Upper lobe of right lung (tissue), 1 donor: Measurements from ENCODE around the gene DNTTIP2. TPM values are rescaled to one million over a fixed set of nuclear protein-coding genes. Genes with fewer than 3 reads are reported as not detected.

Experiments
- ATAC-seq: fragments of 200-7000 bp; cut with Tn5 transposase; one replicate; pipeline ENCODE4 v1.9.1; 2020; ENCODE audit warnings: mild to moderate bottlenecking, moderate library complexity
- DNase-seq: peaks from one replicate; pipeline ENCODE4 v3.0.0-alpha.2; 2020
- H3K27ac ChIP-seq: fragments of 200-600 bp; one replicate; pipeline ENCODE4 v1.8.0; 2022
- H3K27me3 ChIP-seq: fragments of 200-600 bp; one replicate; pipeline ENCODE4 v1.8.0; 2022; ENCODE audit warnings: mild to moderate bottlenecking
- H3K36me3 ChIP-seq: fragments of 200-600 bp; one replicate; pipeline ENCODE4 v1.8.0; 2022
- H3K4me1 ChIP-seq: fragments of 200-600 bp; one replicate; pipeline ENCODE4 v1.8.0; 2022
- H3K4me3 ChIP-seq: fragments of 200-600 bp; one replicate; pipeline ENCODE4 v1.8.0; 2022; ENCODE audit warnings: mild to moderate bottlenecking
- H3K9me3 ChIP-seq: fragments of 200-600 bp; one replicate; pipeline ENCODE4 v1.8.0; 2022
- CTCF ChIP-seq: fragments of 200-600 bp; IDR thresholded peaks from one replicate; pipeline ENCODE4 v1.8.0; 2022; ENCODE audit warnings: antibody characterized with exemption
- intact Hi-C: fragments of 100-400 bp; cut with DNase I; formaldehyde crosslinking; loops from one replicate; pipeline ENCODE4 v1.11.0; 2022
- total RNA-seq: library from RNA; stranded (reverse); fragmentation: NEBNext Ultra II Directional; extraction: Animal tissue kit (Norgen Biotek cat#: 25700); gene quantifications from one replicate; pipeline ENCODE4 v1.2.1, GENCODE V29; 2021
- donor health status: DM: no; HTN: yes; CAD: no; lungs with severe emphysema.

The DNTTIP2 gene
- total RNA-seq, 1 donor from 2014 or later = 49.0 TPM

GRCh38 chr1:93910305-93910704 lies 31.3 kb upstream of the DNTTIP2 start:
- no peak overlapping the region for H3K27ac ChIP-seq
- H3K9me3 ChIP-seq = peaks cover 4% of the 10 kb centered on the region

GRCh38 chr1:93909146-93910050 lies 30.4 kb upstream of the DNTTIP2 start, which contains the start of gene GCLM:
Gene GCLM, minus strand, starts transcription at chr1:93909430. Its CDS starts 267 bp downstream, at chr1:93909163.
- peak within 1 kb of the TSS; percentile 82 for H3K27ac ChIP-seq
- DNase-seq (peak; percentile 97), ATAC-seq (peak; percentile 99)
- peak within 1 kb of the TSS; percentile 85 for H3K4me3 ChIP-seq
- no peaks in the 10 kb centered on the region for H3K36me3 ChIP-seq
- peak; percentile 87 for TF ChIP-seq CTCF
- H3K4me1 ChIP-seq = peaks cover 15% of the 10 kb centered on the region
- H3K9me3 ChIP-seq = peaks cover 4% of the 10 kb centered on the region
- intact Hi-C loops = no loop called here
- no peaks in the 10 kb centered on the region for H3K27me3 ChIP-seq

More at GRCh38 chr1:93910305-93910704, 31.3 kb upstream of the DNTTIP2 start:
- Histone ChIP-seq H3K4me1 (peaks cover 12% of the 10 kb centered on the region), H3K36me3 (no peaks in the 10 kb centered on the region), H3K4me3 (no peak overlapping the region), H3K27me3 (no peaks in the 10 kb centered on the region)
- DNase-seq (no peak), ATAC-seq (no peak)
- intact Hi-C loops = no loop called here
- no peak for TF ChIP-seq CTCF

DNA sequence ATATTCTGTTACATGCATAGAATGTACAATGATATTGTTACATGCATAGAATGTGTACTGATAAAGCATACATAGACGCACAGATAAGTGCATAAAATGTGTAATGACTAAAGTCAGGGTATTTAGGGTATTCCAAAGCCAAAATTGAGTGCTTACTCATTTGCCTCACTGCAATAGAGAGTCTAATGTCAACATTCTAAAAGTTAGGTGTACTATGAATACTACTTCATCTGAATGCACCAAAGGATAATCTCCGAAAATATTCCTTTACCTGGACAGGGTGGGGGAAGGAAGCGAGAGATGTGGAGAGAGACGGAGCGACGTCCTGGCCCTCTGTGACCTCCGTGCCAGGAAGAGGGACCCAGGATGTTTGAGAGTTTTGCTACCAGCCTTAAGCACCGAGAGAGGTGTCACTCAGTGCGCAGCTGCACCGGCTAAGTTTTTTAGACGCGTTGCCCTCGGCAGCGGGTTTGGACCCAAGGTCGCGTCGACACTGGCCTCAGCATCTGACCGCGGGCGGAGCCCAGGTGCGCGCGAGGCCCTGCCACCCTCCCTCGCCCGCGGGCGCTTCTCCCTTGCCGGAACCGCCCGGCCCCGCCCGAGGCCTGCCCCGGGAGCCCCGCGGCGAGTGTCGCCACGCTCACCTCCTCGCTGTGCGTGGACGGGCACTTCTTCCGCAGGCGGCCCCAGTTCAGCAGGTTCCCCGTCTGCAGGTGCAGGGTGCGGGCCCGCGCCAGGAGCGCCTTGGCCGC lies 29.6 kb upstream of the DNTTIP2 start:
- DNase-seq = peak; percentile 81
- Histone ChIP-seq H3K27ac (peak overlapping the region; percentile 82), H3K4me1 (peaks cover 23% of the 10 kb centered on the region), H3K27me3 (no peaks in the 10 kb centered on the region), H3K36me3 (no peaks in the 10 kb centered on the region), H3K9me3 (peaks cover 4% of the 10 kb centered on the region), H3K4me3 (peak overlapping the region; percentile 85)
- intact Hi-C loops = no loop called here
- peak; percentile 70 for ATAC-seq
- no peak for TF ChIP-seq CTCF

DNA sequence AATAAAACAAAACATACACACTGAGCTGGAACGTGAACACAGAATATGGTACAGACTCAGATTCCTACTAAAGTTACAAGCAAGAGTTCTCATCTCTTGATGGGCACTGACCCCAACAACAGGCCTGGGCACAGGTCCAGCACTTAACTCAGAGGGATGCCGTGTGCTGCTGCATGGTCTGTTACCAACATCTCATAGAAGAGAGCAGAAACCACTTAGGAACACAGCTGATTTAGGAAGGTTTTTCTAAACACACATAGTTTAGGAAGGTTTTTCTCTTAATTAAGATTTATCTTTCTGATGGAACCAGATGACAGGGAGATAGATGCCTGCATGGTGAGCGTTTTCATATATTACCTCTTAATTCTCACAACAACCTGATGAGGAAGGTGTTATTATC lies 28.7 kb upstream of the DNTTIP2 start:
- Histone ChIP-seq H3K4me1 (peaks cover 23% of the 10 kb centered on the region), H3K9me3 (peaks cover 4% of the 10 kb centered on the region), H3K36me3 (no peaks in the 10 kb centered on the region), H3K4me3 (peak overlapping the region; percentile 85), H3K27ac (peak overlapping the region; percentile 82), H3K27me3 (no peaks in the 10 kb centered on the region)
- intact Hi-C loops = no loop called here
- DNase-seq (no peak), ATAC-seq (no peak)
- no peak for TF ChIP-seq CTCF

GRCh38 chr1:93906480-93906879 lies 27.5 kb upstream of the DNTTIP2 start:
- peaks cover 23% of the 10 kb centered on the region for H3K4me1 ChIP-seq
- ATAC-seq (no peak), DNase-seq (no peak)
- no peak for TF ChIP-seq CTCF
- no peaks in the 10 kb centered on the region for H3K27me3 ChIP-seq
- H3K36me3 ChIP-seq = peaks cover 2% of the 10 kb centered on the region
- H3K27ac ChIP-seq = no peak overlapping the region
- H3K4me3 ChIP-seq = no peak overlapping the region
- intact Hi-C loops = no loop called here
- H3K9me3 ChIP-seq = peaks cover 4% of the 10 kb centered on the region
